Gastrocnemius medialis (tissue), 4 donors: ENCODE results near the gene TMBIM1. TPM values are rescaled to one million over a fixed set of nuclear protein-coding genes. Genes with fewer than 3 reads are reported as not detected.
A peak's percentile ranks its signal among the peaks of the same experiment; 100 is the strongest.

Experiments
- ATAC-seq, 2 donors: fragments of 150-250 bp; one replicate each; pipeline ENCODE4 v1.9.1; 2016
- DNase-seq, 2 donors: peaks; one replicate each; pipeline ENCODE4 v3.0.0-alpha.2; 2019
- H3K27ac ChIP-seq, 4 donors: fragments of 200-600 bp; sonication (generic); 1 replicate in 1 of 4; 2 replicates in 3 of 4; pipeline ENCODE4 v1.5.1; 2016 to 2018; ENCODE audit warnings: mild to moderate bottlenecking in 2 of 4, moderate library complexity in 1 of 4
- H3K27me3 ChIP-seq, 3 donors: fragments of 200-600 bp; sonication (generic) in 2 of 3; 1 replicate in 1 of 3; 2 replicates in 2 of 3; pipeline versions ENCODE4 v1.5.1 to v1.6.0; 2016 to 2019; ENCODE audit warnings: mild to moderate bottlenecking in 1 of 3, moderate library complexity in 1 of 3
- H3K36me3 ChIP-seq, 2 donors: fragments of 200-600 bp; sonication (generic) in 1 of 2; one replicate each; pipeline ENCODE4 v1.5.1; 2017 to 2018
- H3K4me1 ChIP-seq, 2 donors: fragments of 200-600 bp; sonication (generic) in 1 of 2; one replicate each; pipeline ENCODE4 v1.5.1; 2016 to 2017; ENCODE audit warnings: mild to moderate bottlenecking in 2 of 2
- H3K4me3 ChIP-seq, 4 donors: fragments of 200-600 bp; sonication (generic) in 3 of 4; 1 replicate in 1 of 4; 2 replicates in 3 of 4; pipeline ENCODE4 v1.5.1; 2016 to 2019; ENCODE audit warnings: mild to moderate bottlenecking in 2 of 4
- H3K9me3 ChIP-seq, 3 donors: fragments of 200-600 bp; sonication (generic) in 2 of 3; 1 replicate in 1 of 3; 2 replicates in 2 of 3; pipeline ENCODE4 v1.5.1; 2016 to 2019
- CTCF ChIP-seq, 5 experiments: fragments of 450-650 bp in 3 of 5; fragments of 200-600 bp in 2 of 5; sonication (generic) in 2 of 5; IDR thresholded peaks in 4 of 5; conservative IDR thresholded peaks in 1 of 5; 1 replicate in 4 of 5; 2 replicates in 1 of 5; pipeline ENCODE4 v1.5.1; 2016 to 2019; ENCODE audit warnings: antibody characterized with exemption in 5 of 5, mild to moderate bottlenecking in 3 of 5, moderate library complexity in 3 of 5
- POLR2A ChIP-seq, 2 donors: fragments of 450-650 bp; IDR thresholded peaks; one replicate each; pipeline ENCODE4 v1.6.1; 2017; ENCODE audit warnings: antibody characterized with exemption in 2 of 2, mild to moderate bottlenecking in 2 of 2, moderate library complexity in 2 of 2
- in situ Hi-C, 4 donors: fragments of 200-750 bp; cut with MboI; loops; one replicate each; pipeline versions ENCODE4 v1.15.0 to v1.8.0; 2017; ENCODE audit warnings: low sequenced_read_pairs in 4 of 4
- intact Hi-C: fragments of 100-400 bp; cut with DNase I; formaldehyde crosslinking; loops from one replicate; pipeline ENCODE4 v1.15.1; 2023; ENCODE audit warnings: low total_unique reads
- total RNA-seq, 4 donors: library from RNA; depleted of rRNA; stranded (reverse); fragments of >200 nt; gene quantifications; one replicate each; pipeline versions ENCODE4 v1.1.0 to v1.2.3, GENCODE V29; 2016

Gene TMBIM1
- total RNA-seq, 4 donors from 2014 or later, result 142 to 296 (median 215) TPM

- H3K4me1 ChIP-seq, result peaks cover 45 to 57% of the 10 kb centered on the region in 2 donors
- H3K27ac ChIP-seq, result peak overlapping the region; percentile 93 to 100 (median 98)
- TF ChIP-seq CTCF (IDR thresholded peaks at IDR 0.05 in 4 of 5, conservative IDR thresholded peaks at IDR 0.05 in 1 of 5), result no peak
- no peak for TF ChIP-seq POLR2A (IDR thresholded peaks at IDR 0.05)
- H3K4me3 ChIP-seq, result peak overlapping the region; percentile 71 to 100 (median 96)
- ATAC-seq (peak; percentile 3 to 5), DNase-seq (peak in 1 of 2 donors; percentile 40)
- in situ Hi-C loops (loop anchor here in 3 of 4 donors (25.0 kb wide), 1 partner anchor 371 kb away; the partner anchor contains the start of genes BCS1L (in 3 of the 3), RNF25 (in 3 of the 3), STK36 (in 3 of the 3) and ZNF142 (in 3 of the 3)), intact Hi-C loops (loop anchor here (1.0 to 5.0 kb wide), 4 partner anchors 19 to 366 kb away; partner anchors contain the start of genes BCS1L, CNOT9, USP37 and ZNF142)
- H3K27me3 ChIP-seq, result no peaks in the 10 kb centered on the region
- H3K9me3 ChIP-seq, result no peaks in the 10 kb centered on the region
- no peaks in the 10 kb centered on the region for H3K36me3 ChIP-seq
These were observed 820 bp downstream of the TMBIM1 start for GRCh38 chr2:218291318-218292047.

GRCh38 chr2:218290316-218291261 lies 1.7 kb downstream of the TMBIM1 start:
- TF ChIP-seq POLR2A (IDR thresholded peaks at IDR 0.05) (no peak), CTCF (IDR thresholded peaks at IDR 0.05 in 4 of 5, conservative IDR thresholded peaks at IDR 0.05 in 1 of 5) (no peak)
- DNase-seq (no peak), ATAC-seq (no peak)
- Histone ChIP-seq H3K9me3 (no peaks in the 10 kb centered on the region), H3K27me3 (no peaks in the 10 kb centered on the region), H3K4me1 (peaks cover 54 to 65% of the 10 kb centered on the region in 2 donors), H3K36me3 (no peaks in the 10 kb centered on the region), H3K27ac (peak overlapping the region; percentile 93 to 100 (median 98)), H3K4me3 (peak overlapping the region; percentile 71 to 100 (median 96))
- in situ Hi-C loops (loop anchor here in 3 of 4 donors (25.0 kb wide), 1 partner anchor 372 kb away; the partner anchor contains the start of genes BCS1L (in 3 of the 3), RNF25 (in 3 of the 3), STK36 (in 3 of the 3) and ZNF142 (in 3 of the 3)), intact Hi-C loops (loop anchor here (2.0 to 5.0 kb wide), 3 partner anchors 18 to 367 kb away; partner anchors contain the start of genes BCS1L, CNOT9, USP37 and ZNF142)

GRCh38 chr2:218289639-218290315 lies 2.5 kb downstream of the TMBIM1 start:
- Histone ChIP-seq H3K4me1 (peaks cover 62 to 74% of the 10 kb centered on the region in 2 donors), H3K4me3 (peak overlapping the region; percentile 71 to 100 (median 96)), H3K27me3 (no peaks in the 10 kb centered on the region), H3K36me3 (no peaks in the 10 kb centered on the region), H3K9me3 (no peaks in the 10 kb centered on the region), H3K27ac (peak overlapping the region; percentile 93 to 100 (median 98))
- TF ChIP-seq CTCF (IDR thresholded peaks at IDR 0.05 in 4 of 5, conservative IDR thresholded peaks at IDR 0.05 in 1 of 5), result no peak
- peak in 1 of 2 donors; percentile 23 for TF ChIP-seq POLR2A (IDR thresholded peaks at IDR 0.05)
- DNase-seq, result peak; percentile 37 to 45
- intact Hi-C loops (loop anchor here (2.0 to 10.0 kb wide), 8 partner anchors 17 to 1605 kb away; partner anchors contain the start of genes BCS1L, CNOT9, DNAJB2 and USP37), in situ Hi-C loops (loop anchor here in 3 of 4 donors (25.0 kb wide), 1 partner anchor 373 kb away; the partner anchor contains the start of genes BCS1L (in 3 of the 3), RNF25 (in 3 of the 3), STK36 (in 3 of the 3) and ZNF142 (in 3 of the 3))
- ATAC-seq, result peak in 1 of 2 donors; percentile 12
